Central memory CD8-positive, alpha-beta T cell (primary cell): ENCODE results near the gene ANKMY2.
A peak's percentile ranks its signal among the peaks of the same experiment; 100 is the strongest.
"Not testable (repeated sequence)": the region's sequence is repeated elsewhere in the genome, so short reads cannot be mapped to it uniquely, and the experiment has no call there.

Experiments used
- ATAC-seq: fragments of 150-1000 bp; cut with Tn5 transposase; replicated peaks from 2 replicates; pipeline ENCODE4 v1.10.0; 2022; ENCODE audit warnings: mild to moderate bottlenecking, moderate FRiP score, moderate number of reproducible peaks; ENCODE audit not compliant: poor library complexity, severe bottlenecking; ENCODE audit errors: extremely low read depth
- DNase-seq, 2 donors: peaks; one replicate each; pipeline ENCODE4 v3.0.0; 2021; ENCODE audit warnings: low spot score in 2 of 2
- H3K27ac Mint-ChIP-seq: one replicate; pipeline ENCODE4 v1.8.0; 2022; ENCODE audit warnings: low read depth, mild to moderate bottlenecking, moderate library complexity, mixed read lengths
- H3K27me3 Mint-ChIP-seq: one replicate; pipeline ENCODE4 v1.8.0; 2022; ENCODE audit warnings: mixed read lengths
- H3K36me3 Mint-ChIP-seq: one replicate; pipeline ENCODE4 v1.8.0; 2022; ENCODE audit warnings: mild to moderate bottlenecking, moderate library complexity, mixed read lengths; ENCODE audit not compliant: insufficient read depth
- H3K4me1 Mint-ChIP-seq: one replicate; pipeline ENCODE4 v1.8.0; 2022; ENCODE audit warnings: mixed read lengths
- H3K4me3 Mint-ChIP-seq: one replicate; pipeline ENCODE4 v1.8.0; 2022; ENCODE audit warnings: mild to moderate bottlenecking, moderate library complexity, mixed read lengths
- H3K9me3 Mint-ChIP-seq: one replicate; pipeline ENCODE4 v1.8.0; 2022; ENCODE audit warnings: mixed read lengths

Gene ANKMY2

DNA sequence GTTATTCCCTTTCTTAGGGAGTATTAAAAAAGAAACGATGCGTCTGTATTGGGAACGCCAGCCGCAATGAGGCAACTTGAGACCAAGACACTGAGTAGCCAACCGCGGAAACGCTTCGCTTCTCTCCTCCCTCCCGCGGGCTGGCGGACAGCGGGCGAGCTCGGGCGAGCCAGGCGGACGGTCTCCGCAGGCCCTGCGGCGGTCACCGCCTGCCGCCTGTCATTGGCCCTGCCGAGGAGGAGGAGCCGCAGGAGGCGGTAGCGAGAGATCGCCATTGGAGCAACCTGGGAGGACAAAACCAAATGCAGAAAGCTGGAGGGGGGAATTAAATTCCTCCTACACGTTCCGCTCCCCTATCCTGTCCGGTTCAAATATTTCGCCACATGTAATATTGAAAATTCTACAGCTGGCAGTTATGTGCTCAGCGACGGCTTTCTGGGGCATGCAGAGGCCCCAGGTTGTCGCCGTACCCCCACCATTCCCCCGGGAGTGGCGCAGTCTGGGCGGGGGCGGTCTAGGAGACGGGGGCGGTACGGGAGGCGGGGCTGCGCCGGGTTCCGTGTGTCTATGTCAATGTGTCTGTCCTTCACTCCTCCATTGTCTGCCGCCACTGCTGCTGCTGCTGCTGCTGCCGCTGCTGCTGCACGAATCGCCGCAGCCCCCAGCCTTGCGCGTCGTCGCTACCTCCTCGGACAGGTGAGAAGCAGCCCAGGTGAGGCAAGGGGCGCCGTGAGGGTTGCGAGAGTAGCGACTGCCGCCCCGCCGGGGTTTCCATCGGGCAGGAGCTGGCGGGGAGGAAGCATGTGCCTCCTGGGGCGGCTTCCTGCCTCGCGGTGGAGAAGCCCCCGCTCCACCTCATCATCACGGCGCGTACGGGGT, at the start of gene ANKMY2, which contains the start of gene BZW2:
ANKMY2 (minus strand) TSS at position 162 of the 879 bp plus-strand sequence. CDS start 181 bp downstream, outside the sequence.
BZW2 (plus strand) TSS at position 589 of the 879 bp plus-strand sequence. CDS start 19,263 bp downstream, outside the sequence.
- H3K4me1 Mint-ChIP-seq = peaks cover 64% of the 10 kb centered on the region
- ATAC-seq = peak; percentile 85

DNA sequence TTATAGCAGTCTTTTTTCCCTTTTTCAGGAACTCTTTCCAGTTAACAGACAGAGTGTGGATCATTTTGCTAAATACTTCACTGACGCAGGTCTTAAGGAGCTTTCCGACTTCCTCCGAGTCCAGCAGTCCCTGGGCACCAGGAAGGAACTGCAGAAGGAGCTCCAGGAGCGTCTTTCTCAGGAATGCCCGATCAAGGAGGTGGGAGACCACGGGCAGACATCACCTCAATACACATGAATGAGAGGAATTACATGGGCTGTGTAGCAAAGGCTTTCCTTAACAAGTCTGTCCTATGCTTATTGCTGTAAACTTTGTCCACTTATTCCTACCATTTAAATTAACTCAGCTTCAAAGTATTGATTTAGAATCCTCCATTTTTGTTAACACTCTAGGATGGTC, 49.3 kb upstream of the ANKMY2 start:
- Mint-ChIP-seq H3K36me3 (peaks cover 45% of the 10 kb centered on the region), H3K27me3 (no peaks in the 10 kb centered on the region), H3K4me1 (no peaks in the 10 kb centered on the region), H3K27ac (no peak overlapping the region), H3K4me3 (no peak overlapping the region), H3K9me3 (no peaks in the 10 kb centered on the region)
- ATAC-seq (no peak), DNase-seq (no peak)

More for the DNA sequence above, at the start of gene ANKMY2, which contains the start of gene BZW2:
- H3K27me3 Mint-ChIP-seq = no peaks in the 10 kb centered on the region
- DNase-seq = peak; percentile 86 to 88
- no peaks in the 10 kb centered on the region for H3K9me3 Mint-ChIP-seq
- peak within 1 kb of the TSS; percentile 94 for H3K27ac Mint-ChIP-seq
- H3K4me3 Mint-ChIP-seq = peak within 1 kb of the TSS; percentile 98
- H3K36me3 Mint-ChIP-seq = peaks cover 17% of the 10 kb centered on the region

- Mint-ChIP-seq H3K9me3 (no peaks in the 10 kb centered on the region), H3K4me3 (no peak overlapping the region), H3K4me1 (no peaks in the 10 kb centered on the region), H3K27ac (no peak overlapping the region), H3K27me3 (no peaks in the 10 kb centered on the region), H3K36me3 (peaks cover 37% of the 10 kb centered on the region)
- DNase-seq (no peak), ATAC-seq (no peak)
These were observed 48.2 kb upstream of the ANKMY2 start for GRCh38 chr7:16693601-16694318.

DNA sequence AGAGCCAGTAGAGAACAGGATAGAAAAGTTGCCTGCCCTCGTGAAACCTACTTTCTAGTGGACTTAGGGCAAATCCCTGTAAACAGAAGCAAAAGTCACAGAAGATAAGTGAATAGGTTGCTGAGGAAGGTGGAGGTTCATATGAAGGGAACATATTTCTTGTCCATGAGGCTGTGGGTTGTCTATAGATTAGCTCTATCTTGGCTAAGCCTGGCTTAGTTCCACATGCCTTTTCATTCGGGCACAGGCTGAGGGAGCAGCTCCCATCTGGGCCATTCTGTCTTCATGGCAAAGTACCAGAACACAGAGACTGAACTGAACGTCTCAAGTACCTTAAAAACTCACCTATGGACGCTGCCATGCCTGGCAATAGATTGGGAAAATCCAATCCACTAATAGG, 45.7 kb upstream of the ANKMY2 start:
- Mint-ChIP-seq H3K4me1 (no peaks in the 10 kb centered on the region), H3K27ac (no peak overlapping the region), H3K36me3 (peaks cover 20% of the 10 kb centered on the region), H3K9me3 (no peaks in the 10 kb centered on the region), H3K27me3 (no peaks in the 10 kb centered on the region), H3K4me3 (no peak overlapping the region)
- no peak for ATAC-seq
- DNase-seq = no peak

DNA sequence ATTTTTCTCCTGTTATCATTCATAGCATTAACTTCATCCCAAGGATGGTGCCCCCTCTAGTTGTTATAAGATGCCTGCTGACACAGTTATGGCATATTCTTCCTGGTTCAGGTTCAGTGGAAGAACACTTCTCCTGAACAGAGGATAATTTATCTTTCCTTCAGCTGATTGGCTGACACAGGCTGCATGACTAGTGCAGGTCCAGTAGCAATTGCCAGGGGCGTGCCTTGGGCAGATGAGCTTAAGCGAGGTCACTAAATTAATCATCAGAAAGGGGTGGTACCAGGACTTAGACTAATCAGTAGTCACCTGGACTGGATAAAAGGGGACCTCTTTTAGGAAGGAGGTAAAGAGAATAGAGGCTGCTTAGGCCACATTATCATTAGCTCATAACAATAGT, 42.7 kb upstream of the ANKMY2 start:
- Mint-ChIP-seq H3K36me3 (peaks cover 21% of the 10 kb centered on the region), H3K4me1 (peaks cover 8% of the 10 kb centered on the region), H3K4me3 (no peak overlapping the region), H3K27ac (no peak overlapping the region), H3K27me3 (no peaks in the 10 kb centered on the region), H3K9me3 (no peaks in the 10 kb centered on the region)
- ATAC-seq = no peak
- no peak for DNase-seq

GRCh38 chr7:16685535-16685934, 40.0 kb upstream of the ANKMY2 start:
- ATAC-seq = no peak
- no peak overlapping the region for H3K27ac Mint-ChIP-seq
- H3K4me1 Mint-ChIP-seq = peaks cover 8% of the 10 kb centered on the region
- peaks cover 33% of the 10 kb centered on the region for H3K36me3 Mint-ChIP-seq
- DNase-seq = no peak
- H3K9me3 Mint-ChIP-seq = no peaks in the 10 kb centered on the region
- no peak overlapping the region for H3K4me3 Mint-ChIP-seq
- H3K27me3 Mint-ChIP-seq = no peaks in the 10 kb centered on the region

- H3K27me3 Mint-ChIP-seq = no peaks in the 10 kb centered on the region
- no peak for DNase-seq
- H3K27ac Mint-ChIP-seq = no peak overlapping the region
- peaks cover 32% of the 10 kb centered on the region for H3K36me3 Mint-ChIP-seq
- H3K4me1 Mint-ChIP-seq = peaks cover 8% of the 10 kb centered on the region
- ATAC-seq = no peak
- no peak overlapping the region for H3K4me3 Mint-ChIP-seq
- no peaks in the 10 kb centered on the region for H3K9me3 Mint-ChIP-seq
These were observed 39.4 kb upstream of the ANKMY2 start for GRCh38 chr7:16684935-16685334.

- DNase-seq, H3K27me3 Mint-ChIP-seq, H3K9me3 Mint-ChIP-seq, H3K4me1 Mint-ChIP-seq, H3K27ac Mint-ChIP-seq, ATAC-seq, H3K4me3 Mint-ChIP-seq: not testable (repeated sequence)
- H3K36me3 Mint-ChIP-seq = peaks cover 38% of the 10 kb centered on the region
These were observed 33.4 kb upstream of the ANKMY2 start for GRCh38 chr7:16678645-16679566.

DNA sequence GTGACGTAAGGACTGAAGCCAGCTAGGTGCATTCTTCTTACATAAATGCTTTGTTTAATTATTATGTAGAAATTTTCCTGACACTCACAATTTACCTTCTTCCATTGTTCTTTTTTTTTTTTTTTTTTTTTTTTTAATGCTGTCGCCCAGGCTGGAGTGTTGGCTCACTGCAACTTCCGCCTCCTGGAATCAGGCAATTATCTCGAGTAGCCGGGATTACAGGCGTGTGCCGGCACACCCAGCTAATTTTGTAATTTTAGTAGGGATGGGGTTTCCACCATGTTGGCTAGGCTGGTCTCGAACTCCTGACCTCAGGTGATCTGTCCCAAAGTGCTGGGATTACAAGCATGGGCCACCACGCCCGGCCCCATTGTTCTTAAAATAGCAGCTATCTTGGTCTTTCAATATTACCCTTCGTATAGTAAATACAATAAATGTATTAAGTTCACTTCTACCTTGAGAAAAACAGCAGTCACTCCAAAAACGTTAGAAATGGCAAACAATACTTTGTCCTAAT, 32.5 kb upstream of the ANKMY2 start:
- no peak overlapping the region for H3K27ac Mint-ChIP-seq
- no peaks in the 10 kb centered on the region for H3K4me1 Mint-ChIP-seq
- ATAC-seq = no peak
- H3K36me3 Mint-ChIP-seq = peaks cover 37% of the 10 kb centered on the region
- DNase-seq = no peak
- H3K4me3 Mint-ChIP-seq = no peak overlapping the region
- no peaks in the 10 kb centered on the region for H3K9me3 Mint-ChIP-seq
- H3K27me3 Mint-ChIP-seq = no peaks in the 10 kb centered on the region

- Mint-ChIP-seq H3K27me3 (no peaks in the 10 kb centered on the region), H3K4me3 (no peak overlapping the region), H3K4me1 (peaks cover 5% of the 10 kb centered on the region), H3K9me3 (no peaks in the 10 kb centered on the region), H3K27ac (no peak overlapping the region), H3K36me3 (peaks cover 18% of the 10 kb centered on the region)
- ATAC-seq = no peak
- DNase-seq = no peak
These were observed 29.7 kb upstream of the ANKMY2 start for GRCh38 chr7:16675277-16675676.

- Mint-ChIP-seq H3K27ac (no peak overlapping the region), H3K36me3 (peaks cover 19% of the 10 kb centered on the region)
These were observed 26.3 kb upstream of the ANKMY2 start for GRCh38 chr7:16671811-16672210.

More at GRCh38 chr7:16671811-16672210, 26.3 kb upstream of the ANKMY2 start:
- Mint-ChIP-seq H3K9me3 (no peaks in the 10 kb centered on the region), H3K4me1 (peaks cover 5% of the 10 kb centered on the region), H3K27me3 (no peaks in the 10 kb centered on the region), H3K4me3 (no peak overlapping the region)
- DNase-seq = no peak
- no peak for ATAC-seq
